ENCODE measurements around the gene RIN1. TPM values are rescaled to one million over a fixed set of nuclear protein-coding genes. Genes with fewer than 3 reads are reported as not detected.
"Not testable (repeated sequence)": the region's sequence is repeated elsewhere in the genome, so short reads cannot be mapped to it uniquely, and the experiment has no call there.

The RIN1 gene
- total RNA-seq, 1 experiment from 2014 or later, result 4.3 TPM

- DNase-seq (ENCODE audit: low spot score), result not testable (repeated sequence)
These were observed 15.9 kb downstream of the RIN1 start for GRCh38 chr11:66320289-66320688.

GRCh38 chr11:66318600-66318970 is 17.6 kb downstream of the RIN1 start:
- DNase-seq (ENCODE audit: low spot score), result no peak

- peak; percentile 45 for DNase-seq (ENCODE audit: low spot score)
These were observed 18.3 kb downstream of the RIN1 start for GRCh38 chr11:66317723-66318599.

- no peak for DNase-seq (ENCODE audit: low spot score)
These were observed 18.9 kb downstream of the RIN1 start for GRCh38 chr11:66317322-66317722.

- no peak for DNase-seq (ENCODE audit: low spot score)
These were observed 19.4 kb downstream of the RIN1 start, which contains the start of gene CD248 for GRCh38 chr11:66316849-66317251. TSS of gene CD248 (minus strand) at chr11:66317044. CDS start at chr11:66317027, 17 bp downstream.

GRCh38 chr11:66315921-66316811 is 20.1 kb downstream of the RIN1 start:
- no peak for DNase-seq (ENCODE audit: low spot score)

GRCh38 chr11:66315498-66315885 is 20.7 kb downstream of the RIN1 start:
- DNase-seq (ENCODE audit: low spot score), result no peak

GRCh38 chr11:66314561-66315497 is 21.4 kb downstream of the RIN1 start:
- DNase-seq (ENCODE audit: low spot score), result no peak

GRCh38 chr11:66314186-66314501 is 22.1 kb downstream of the RIN1 start:
- no peak for DNase-seq (ENCODE audit: low spot score)

- no peak for DNase-seq (ENCODE audit: low spot score)
These were observed 22.7 kb downstream of the RIN1 start for GRCh38 chr11:66313321-66314185.

GRCh38 chr11:66312549-66313320 is 23.5 kb downstream of the RIN1 start:
- DNase-seq (ENCODE audit: low spot score), result peak; percentile 98

- DNase-seq (ENCODE audit: low spot score), result peak; percentile 82
These were observed 24.2 kb downstream of the RIN1 start for GRCh38 chr11:66311965-66312548.

GRCh38 chr11:66311470-66311964 is 24.7 kb downstream of the RIN1 start:
- DNase-seq (ENCODE audit: low spot score), result no peak

GRCh38 chr11:66310803-66311440 is 25.3 kb downstream of the RIN1 start:
- DNase-seq (ENCODE audit: low spot score), result not testable (repeated sequence)

- no peak for DNase-seq (ENCODE audit: low spot score)
These were observed 25.9 kb downstream of the RIN1 start for GRCh38 chr11:66310324-66310723.

GRCh38 chr11:66309475-66309874 is 26.8 kb downstream of the RIN1 start:
- no peak for DNase-seq (ENCODE audit: low spot score)

- no peak for DNase-seq (ENCODE audit: low spot score)
These were observed 33.6 kb downstream of the RIN1 start for GRCh38 chr11:66302656-66303055.

GRCh38 chr11:66299186-66299585 is 37.0 kb downstream of the RIN1 start:
- no peak for DNase-seq (ENCODE audit: low spot score)

GRCh38 chr11:66297610-66298009 is 38.6 kb downstream of the RIN1 start:
- no peak for DNase-seq (ENCODE audit: low spot score)

Data from H4 (cell line).